GM21515 (cell line): ENCODE data around the gene GLOD4.
"Not testable (repeated sequence)": the region's sequence is repeated elsewhere in the genome, so short reads cannot be mapped to it uniquely, and the experiment has no call there.

ENCODE experiments used
- ATAC-seq: cut with Tn5 transposase; IDR thresholded peaks from one replicate; pipeline ENCODE4 v1.9.1; 2021; ENCODE audit not compliant: unreplicated experiment

GLOD4 gene, protein sequence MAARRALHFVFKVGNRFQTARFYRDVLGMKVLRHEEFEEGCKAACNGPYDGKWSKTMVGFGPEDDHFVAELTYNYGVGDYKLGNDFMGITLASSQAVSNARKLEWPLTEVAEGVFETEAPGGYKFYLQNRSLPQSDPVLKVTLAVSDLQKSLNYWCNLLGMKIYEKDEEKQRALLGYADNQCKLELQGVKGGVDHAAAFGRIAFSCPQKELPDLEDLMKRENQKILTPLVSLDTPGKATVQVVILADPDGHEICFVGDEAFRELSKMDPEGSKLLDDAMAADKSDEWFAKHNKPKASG

GRCh38 chr17:781805-782731, at the start of gene GLOD4, which contains the start of gene MRM3:
TSS of gene GLOD4 (minus strand) at chr17:782280. CDS start at chr17:782255, 25 bp downstream.
TSS of gene MRM3 (plus strand) at chr17:782353. CDS start at chr17:782379, 26 bp downstream.
- peak; percentile 84 for ATAC-seq

DNA sequence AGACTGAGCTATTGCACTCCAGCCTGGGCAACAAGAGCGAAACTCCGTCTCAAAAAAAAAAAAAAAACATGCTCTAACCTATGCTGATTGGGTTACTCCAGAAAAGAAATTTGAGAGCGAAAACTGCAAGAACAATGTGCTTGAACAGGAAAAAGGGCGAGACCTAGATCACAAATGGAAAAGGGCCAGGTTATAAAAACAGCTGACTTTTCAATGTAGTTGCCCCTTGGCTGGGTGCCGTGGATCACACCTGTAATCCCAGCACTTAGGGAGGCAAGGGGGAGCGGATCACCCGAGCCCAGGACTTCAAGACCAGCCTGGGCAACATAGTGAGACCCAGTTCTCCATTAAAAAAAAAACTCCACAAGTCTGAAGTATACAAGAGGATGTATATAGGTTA, 48.9 kb upstream of the GLOD4 start:
- ATAC-seq = no peak

DNA sequence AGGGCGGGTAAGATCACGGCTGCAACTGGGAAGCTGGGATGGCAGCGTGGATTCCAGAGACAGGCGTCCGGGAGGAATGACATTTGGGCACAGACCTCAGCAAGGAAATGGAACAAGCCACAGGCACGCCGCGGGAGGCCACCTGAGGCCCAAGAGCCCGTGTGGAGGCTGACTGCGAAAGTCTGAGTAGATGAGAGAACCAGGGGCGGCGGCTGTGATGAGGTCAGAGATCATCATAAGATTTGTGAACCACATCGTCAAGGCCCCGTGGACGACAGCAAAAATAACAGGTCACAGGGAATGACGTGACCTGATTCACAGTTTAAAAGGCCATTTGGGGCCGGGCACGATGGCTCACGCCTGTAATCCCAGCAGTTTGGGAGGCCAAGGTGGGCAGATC, 48.3 kb upstream of the GLOD4 start:
- ATAC-seq = no peak

DNA sequence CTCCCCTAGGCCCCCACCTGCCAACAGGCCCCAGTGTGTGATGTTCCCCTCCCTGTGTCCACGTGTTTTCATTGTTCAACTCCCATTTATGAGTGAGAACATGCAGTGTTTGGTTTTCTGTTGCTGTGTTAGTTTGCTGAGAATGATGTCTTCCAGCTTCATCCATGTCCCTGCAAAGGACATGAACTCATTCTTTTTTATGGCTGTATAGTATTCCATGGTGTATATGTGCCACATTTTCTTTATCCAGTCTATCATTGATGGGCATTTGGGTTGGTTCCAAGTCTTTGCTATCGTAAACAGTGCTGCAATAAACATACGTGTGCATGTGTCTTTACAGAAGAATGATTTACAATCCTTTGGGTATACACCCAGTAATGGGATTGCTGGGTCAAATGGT, 47.5 kb upstream of the GLOD4 start:
- not testable (repeated sequence) for ATAC-seq

- ATAC-seq = no peak
Observed at GRCh38 chr17:828761-829160, 46.7 kb upstream of the GLOD4 start.

DNA sequence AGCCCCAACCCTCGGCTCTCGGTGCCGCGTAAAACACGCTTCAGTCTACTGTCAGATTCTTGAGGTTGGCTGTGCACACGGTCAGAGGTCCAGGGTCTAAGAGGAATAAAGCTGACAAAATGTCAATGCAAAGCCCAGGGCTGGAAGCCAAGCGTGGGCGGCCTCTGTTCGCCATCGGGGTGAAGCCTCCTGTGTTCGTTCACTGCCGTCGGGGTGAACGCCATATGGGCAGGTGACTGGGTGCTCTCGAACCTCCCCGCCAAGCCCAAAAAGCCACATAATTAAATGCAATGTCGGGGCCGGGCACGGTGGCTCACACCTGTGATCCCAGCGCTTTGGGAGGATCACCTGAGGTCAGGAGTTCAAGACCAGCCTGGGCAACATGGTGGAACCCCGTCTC, 44.7 kb upstream of the GLOD4 start:
- no peak for ATAC-seq

- no peak for ATAC-seq
Observed at GRCh38 chr17:825216-825615, 43.1 kb upstream of the GLOD4 start.

- no peak for ATAC-seq
Observed at GRCh38 chr17:824378-824777, 42.3 kb upstream of the GLOD4 start.

DNA sequence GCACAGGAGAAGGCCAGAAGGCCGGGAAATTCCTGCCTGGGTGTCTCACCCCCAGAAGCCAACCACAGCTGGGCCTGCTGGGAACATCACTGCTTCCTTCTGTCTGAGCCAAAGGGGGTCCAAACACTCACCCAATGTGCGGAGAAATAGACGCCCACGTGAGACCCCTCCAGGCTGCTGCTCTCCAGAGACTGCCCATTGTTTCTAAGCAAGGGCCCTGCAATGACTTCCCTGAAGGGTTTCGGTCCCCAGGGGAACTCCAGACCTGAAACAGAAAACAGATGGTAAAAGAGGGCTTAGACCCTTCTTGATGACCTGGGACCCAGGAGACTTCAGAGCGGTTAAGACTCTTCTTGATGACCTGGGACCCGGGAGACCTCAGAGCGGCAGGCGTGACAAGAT, 41.4 kb upstream of the GLOD4 start:
- no peak for ATAC-seq

GRCh38 chr17:819251-819650, 37.2 kb upstream of the GLOD4 start:
- no peak for ATAC-seq

- ATAC-seq = no peak
Observed at GRCh38 chr17:814371-814770, 32.3 kb upstream of the GLOD4 start.

DNA sequence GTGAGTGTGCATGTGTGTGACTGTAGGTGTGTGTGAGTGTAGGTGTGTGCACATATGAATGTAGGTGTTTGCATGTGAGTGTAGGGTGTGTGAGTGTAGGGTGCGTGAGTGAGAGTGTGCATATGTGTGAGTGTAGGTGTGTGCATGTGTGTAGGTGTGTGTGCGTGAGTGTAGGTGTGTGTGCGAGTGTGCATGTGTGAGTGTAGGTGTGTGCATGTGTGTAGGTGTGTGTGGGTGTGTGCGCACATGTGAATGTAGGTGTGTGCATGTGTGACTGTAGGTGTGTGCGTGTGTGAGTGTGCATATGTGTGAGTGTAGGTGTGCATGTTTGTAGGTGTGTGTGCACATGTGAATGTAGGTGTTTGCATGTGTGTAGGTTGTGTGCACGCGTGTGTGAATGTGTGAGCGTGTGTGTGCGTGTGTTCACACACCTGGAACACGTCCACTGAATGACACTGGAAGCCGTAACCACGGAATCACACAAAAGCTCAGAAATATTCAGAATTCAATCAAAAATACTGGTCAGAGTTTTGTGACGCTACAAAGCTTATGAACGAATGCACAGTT, 30.6 kb upstream of the GLOD4 start:
- no peak for ATAC-seq

DNA sequence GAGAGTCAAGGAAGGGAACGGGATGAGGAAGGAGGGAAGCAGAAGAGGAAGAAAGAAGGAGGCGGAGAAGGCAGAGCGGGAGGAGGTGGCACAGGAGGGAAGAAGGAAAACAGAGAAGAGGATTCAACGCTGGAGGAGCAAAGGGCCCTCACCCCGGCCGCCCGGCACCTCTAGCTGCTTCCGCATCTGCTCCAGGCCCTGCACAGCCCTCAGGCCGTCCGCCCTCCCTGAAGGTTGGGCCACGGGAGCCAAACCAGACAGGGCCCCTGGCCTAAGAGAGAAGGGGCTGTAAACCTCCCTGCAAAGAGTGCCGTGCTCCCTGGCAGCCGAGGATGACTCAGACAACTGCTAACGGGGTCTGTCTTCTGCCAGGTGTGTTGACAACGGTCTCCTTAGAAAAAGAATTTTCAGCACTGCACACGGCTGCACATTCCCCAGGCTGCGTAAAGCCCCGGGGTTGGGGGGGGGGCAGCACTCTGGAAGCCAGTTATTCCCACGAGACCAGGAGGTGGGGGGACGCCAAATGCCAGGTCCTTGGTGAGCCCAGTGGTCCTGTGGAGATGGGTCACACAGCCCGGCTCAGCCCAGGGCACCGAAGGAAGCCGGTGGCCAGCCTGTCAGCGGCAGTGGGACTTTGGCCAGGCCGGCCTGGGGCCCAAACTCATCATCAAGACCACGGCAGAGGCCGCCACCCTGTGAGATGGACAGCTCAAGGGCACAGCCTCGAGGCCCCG, 29.1 kb upstream of the GLOD4 start:
- no peak for ATAC-seq

DNA sequence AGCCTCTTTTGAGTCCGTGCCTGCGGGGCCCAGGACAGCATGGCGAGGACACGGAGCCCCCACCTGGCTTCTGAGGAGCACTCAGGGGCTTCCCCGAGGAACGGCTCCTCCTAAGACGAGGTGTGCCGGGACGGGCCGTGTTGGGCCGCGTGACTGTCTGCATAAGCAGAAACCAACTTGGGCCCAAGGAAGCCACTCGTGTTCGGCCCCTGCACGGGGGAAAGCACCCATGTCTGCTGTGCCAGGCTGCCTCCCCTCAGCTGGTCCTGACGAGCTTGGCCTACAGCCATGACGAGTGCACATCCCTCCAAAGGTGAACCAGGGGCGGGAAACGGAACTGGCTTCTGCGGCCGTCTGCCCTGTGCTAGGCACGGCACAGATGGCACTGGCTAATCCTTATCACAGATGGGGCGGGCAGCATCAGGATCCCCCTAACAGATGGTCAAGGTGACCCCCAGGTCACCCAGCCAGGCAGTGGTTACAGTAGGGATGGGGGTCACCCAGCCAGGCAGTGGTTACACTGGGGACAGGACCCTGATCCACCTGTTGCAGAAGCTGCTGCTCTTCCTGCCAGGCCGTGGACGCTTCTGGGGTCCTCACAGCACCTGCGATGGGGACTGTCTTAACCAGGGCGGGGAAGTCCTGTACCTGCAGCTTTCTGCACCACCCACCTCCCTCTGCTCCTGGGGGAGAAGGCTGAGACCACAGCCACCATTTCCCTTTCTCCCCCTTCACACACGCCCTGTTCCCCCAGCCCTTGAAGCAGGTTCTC, 25.6 kb upstream of the GLOD4 start:
- no peak for ATAC-seq

DNA sequence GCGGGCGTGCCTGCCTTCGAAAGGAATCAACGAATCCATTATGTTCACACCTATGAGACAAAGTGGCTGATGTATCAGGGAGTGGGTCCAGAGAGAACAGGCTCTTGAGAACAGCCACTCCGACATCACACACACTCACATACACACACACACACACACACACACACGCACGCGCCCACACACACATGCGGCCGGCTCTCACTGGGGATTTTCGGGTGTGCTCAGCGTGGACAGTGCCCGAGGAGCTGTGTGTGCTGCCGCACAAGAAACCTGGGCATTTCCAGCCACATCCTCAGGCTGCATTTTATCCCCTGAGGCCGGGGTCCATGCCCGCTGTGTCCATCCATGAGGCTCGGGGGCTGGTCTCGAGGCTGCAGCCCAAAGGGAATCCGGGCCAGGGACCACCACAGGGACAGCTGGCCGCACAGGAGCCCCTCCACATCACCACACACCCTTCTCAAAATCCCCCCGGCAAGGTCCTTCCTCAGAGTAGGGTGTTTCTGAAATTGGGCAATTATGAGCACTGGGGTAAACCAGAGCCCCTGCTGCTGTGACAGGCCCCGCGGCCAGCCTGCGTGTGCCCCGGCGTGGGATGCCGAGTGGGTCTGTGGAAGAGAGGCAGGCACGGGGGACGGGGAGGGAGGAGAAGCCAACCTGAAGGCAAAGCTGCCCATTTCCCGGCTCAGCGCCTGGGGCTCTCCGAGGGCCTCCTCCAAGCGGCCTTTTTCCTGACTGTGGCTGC, 24.9 kb upstream of the GLOD4 start:
- ATAC-seq = no peak

DNA sequence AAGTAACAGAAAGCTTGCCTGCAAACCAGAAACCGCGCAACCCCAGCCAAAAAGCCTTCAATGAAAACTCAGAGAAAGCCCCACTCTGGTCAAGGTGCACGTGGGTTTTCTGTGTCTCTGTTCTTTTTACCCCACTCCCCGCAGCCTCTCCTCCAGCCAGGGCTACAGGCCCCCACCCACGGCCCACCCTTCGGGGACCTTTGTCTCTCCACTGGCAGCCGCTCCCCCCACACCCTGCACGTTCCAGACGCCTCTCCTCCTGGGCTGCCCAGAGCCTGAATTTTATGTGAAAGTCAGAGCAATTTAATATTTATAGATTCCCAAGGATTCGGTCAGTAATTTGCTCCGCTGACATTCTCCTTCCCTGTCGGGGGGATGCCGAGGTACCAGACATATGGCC, 24.3 kb upstream of the GLOD4 start:
- no peak for ATAC-seq

DNA sequence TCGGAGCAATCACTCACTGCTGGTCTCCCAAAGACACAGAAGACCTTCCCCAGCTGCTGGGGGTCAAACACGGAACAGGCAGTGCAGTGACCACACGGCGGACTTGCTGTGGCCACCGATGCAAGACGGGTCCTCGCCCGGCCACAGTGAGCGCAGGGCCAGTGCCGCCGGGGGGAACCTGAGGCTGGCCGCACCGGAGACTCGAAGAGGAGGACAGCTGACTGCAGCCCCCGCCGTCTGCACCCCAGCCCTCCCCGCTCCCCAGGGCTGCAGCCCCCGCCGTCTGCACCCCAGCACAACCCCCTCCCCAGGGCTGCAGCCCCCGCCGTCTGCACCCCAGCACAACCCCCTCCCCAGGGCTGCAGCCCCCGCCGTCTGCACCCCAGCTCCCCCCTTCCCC, 23.8 kb upstream of the GLOD4 start:
- ATAC-seq = not testable (repeated sequence)

- ATAC-seq = no peak
Observed at GRCh38 chr17:804541-805435, 22.7 kb upstream of the GLOD4 start.
